T follicular helper cell (primary cell): Measurements from ENCODE around the gene MFF.

Experiments
- DNase-seq: peaks from one replicate; pipeline ENCODE4 v3.0.0-alpha.2; 2020; ENCODE audit warnings: low read depth

Gene MFF

GRCh38 chr2:227406177-227407031 lies 81.4 kb downstream of the MFF start:
- DNase-seq, result no peak
